GM19452 (cell line): Measurements from ENCODE around the gene SOX1.

Source experiments
- ATAC-seq: cut with Tn5 transposase; IDR thresholded peaks from one replicate; pipeline ENCODE4 v1.9.1; 2021; ENCODE audit not compliant: unreplicated experiment

Gene SOX1

GRCh38 chr13:112058519-112058873 lies 8.5 kb upstream of the SOX1 start:
- ATAC-seq: no peak

- ATAC-seq: no peak
These were observed 8.0 kb upstream of the SOX1 start for GRCh38 chr13:112058941-112059340.

- no peak for ATAC-seq
These were observed 7.3 kb upstream of the SOX1 start for GRCh38 chr13:112059457-112060281.

- no peak for ATAC-seq
These were observed 6.6 kb upstream of the SOX1 start for GRCh38 chr13:112060282-112060830.

- no peak for ATAC-seq
These were observed 6.0 kb upstream of the SOX1 start for GRCh38 chr13:112060899-112061366.

GRCh38 chr13:112061367-112062061 lies 5.4 kb upstream of the SOX1 start:
- no peak for ATAC-seq

- ATAC-seq: no peak
These were observed 4.8 kb upstream of the SOX1 start for GRCh38 chr13:112062072-112062567.

GRCh38 chr13:112062571-112063570 lies 4.1 kb upstream of the SOX1 start:
- ATAC-seq: no peak

- no peak for ATAC-seq
These were observed 3.1 kb upstream of the SOX1 start for GRCh38 chr13:112063807-112064206.

GRCh38 chr13:112064222-112064621 lies 2.7 kb upstream of the SOX1 start:
- ATAC-seq: no peak

GRCh38 chr13:112065521-112065866 lies 1.5 kb upstream of the SOX1 start:
- ATAC-seq: no peak

GRCh38 chr13:112065867-112066623 lies 904 bp upstream of the SOX1 start:
- no peak for ATAC-seq

- ATAC-seq: no peak
These were observed 335 bp upstream of the SOX1 start for GRCh38 chr13:112066624-112067004.

GRCh38 chr13:112067871-112068539 lies 1.1 kb downstream of the SOX1 start:
- no peak for ATAC-seq

GRCh38 chr13:112068540-112069060 lies 1.7 kb downstream of the SOX1 start:
- ATAC-seq: no peak

- no peak for ATAC-seq
These were observed 2.3 kb downstream of the SOX1 start for GRCh38 chr13:112069061-112069844.

- ATAC-seq: no peak
These were observed 2.9 kb downstream of the SOX1 start for GRCh38 chr13:112069845-112070251.

GRCh38 chr13:112071102-112071722 lies 4.3 kb downstream of the SOX1 start:
- ATAC-seq: no peak
